ENCODE results near the gene VMAC. TPM values are rescaled to one million over a fixed set of nuclear protein-coding genes. Genes with fewer than 3 reads are reported as not detected.
"Not testable (repeated sequence)": the region's sequence is repeated elsewhere in the genome, so short reads cannot be mapped to it uniquely, and the experiment has no call there.

VMAC gene
- 1 to 10 TPM; 3.9 to 9.2 TPM for total RNA-seq
- 1 to 10 TPM; 1.9 to 6.9 TPM for polyA plus RNA-seq
- long read RNA-seq, donor 1, transcript VMAC-201 (2 exons, 2,254 nt), result major isoform, 8 of 11 reads
- long read RNA-seq, donor 1, partial matches to known transcripts, result 0 of 11 reads
- long read RNA-seq, donor 1, other reads (novel, unspliced or antisense), result 3 of 11 reads
- long read RNA-seq, donor 2, partial matches to known transcripts, result 0 of 1 reads
- long read RNA-seq, donor 2, other reads (novel, unspliced or antisense), result 0 of 1 reads

- H3K9me3 ChIP-seq (ENCODE audit: control insufficient read depth, low read length), result no peaks in the 10 kb centered on the region
- peak within 1 kb of the TSS; percentile 55 to 63 for H3K4me3 ChIP-seq (ENCODE audit: low read length in 2 of 2)
- intact Hi-C loops (cut with DNase I), result loop anchor here in 1 of 2 donors (1.0 kb wide), 1 partner anchor 184 kb away; the partner anchor contains the start of genes CATSPERD and LONP1
- peaks cover 0 to 3% of the 10 kb centered on the region in 2 donors for H3K36me3 ChIP-seq (ENCODE audit: control insufficient read depth in 1 of 2, insufficient read depth in 2 of 2, low read length in 1 of 2)
- H3K4me1 ChIP-seq (ENCODE audit: control insufficient read depth in 1 of 2, insufficient read depth in 2 of 2, low read length in 2 of 2), result no peaks in the 10 kb centered on the region
- H3K27me3 ChIP-seq (ENCODE audit: control insufficient read depth in 1 of 2, insufficient read depth in 2 of 2, low read length in 1 of 2), result no peaks in the 10 kb centered on the region
- H3K27ac ChIP-seq (ENCODE audit: low read depth in 1 of 2, low read length in 2 of 2), result peak within 1 kb of the TSS in 1 of 2 donors; percentile 58
- WGBS, 2 donors, result 0% methylated on average over 61 of the region's 61 CpGs
- DNase-seq (peak; percentile 100), ATAC-seq (ENCODE audit: low FRiP score) (peak; percentile 93)
Observed at GRCh38 chr19:5904352-5905113, at the start of gene VMAC. VMAC (plus strand) TSS chr19:5904872; CDS start chr19:5904891, 19 bp downstream.

GRCh38 chr19:5855151-5855550 is 49.5 kb upstream of the VMAC start:
- ATAC-seq (ENCODE audit: low FRiP score); intact Hi-C loops (cut with DNase I); H3K27ac ChIP-seq (ENCODE audit: low read depth in 1 of 2, low read length in 2 of 2); DNase-seq; H3K36me3 ChIP-seq (ENCODE audit: control insufficient read depth in 1 of 2, insufficient read depth in 2 of 2, low read length in 1 of 2); H3K4me1 ChIP-seq (ENCODE audit: control insufficient read depth in 1 of 2, insufficient read depth in 2 of 2, low read length in 2 of 2); H3K4me3 ChIP-seq (ENCODE audit: low read length in 2 of 2); H3K27me3 ChIP-seq (ENCODE audit: control insufficient read depth in 1 of 2, insufficient read depth in 2 of 2, low read length in 1 of 2); H3K9me3 ChIP-seq (ENCODE audit: control insufficient read depth, low read length): not testable (repeated sequence)
- 78 to 86% methylated on average over 9 of the region's 9 CpGs for WGBS, 2 donors

GRCh38 chr19:5857203-5858081 is 47.2 kb upstream of the VMAC start:
- Histone ChIP-seq H3K4me1 (ENCODE audit: control insufficient read depth in 1 of 2, insufficient read depth in 2 of 2, low read length in 2 of 2) (no peaks in the 10 kb centered on the region), H3K27ac (ENCODE audit: low read depth in 1 of 2, low read length in 2 of 2) (no peak overlapping the region), H3K9me3 (ENCODE audit: control insufficient read depth, low read length) (no peaks in the 10 kb centered on the region), H3K4me3 (ENCODE audit: low read length in 2 of 2) (no peak overlapping the region), H3K36me3 (ENCODE audit: control insufficient read depth in 1 of 2, insufficient read depth in 2 of 2, low read length in 1 of 2) (no peaks in the 10 kb centered on the region), H3K27me3 (ENCODE audit: control insufficient read depth in 1 of 2, insufficient read depth in 2 of 2, low read length in 1 of 2) (no peaks in the 10 kb centered on the region)
- DNase-seq (no peak), ATAC-seq (ENCODE audit: low FRiP score) (no peak)
- intact Hi-C loops (cut with DNase I), result no loop called here
- 87% methylated on average over 18 of the region's 18 CpGs for WGBS, 2 donors

GRCh38 chr19:5863030-5863665 is 41.5 kb upstream of the VMAC start:
- H3K9me3 ChIP-seq (ENCODE audit: control insufficient read depth, low read length), result no peaks in the 10 kb centered on the region
- 59 to 62% methylated on average over 10 to 11 of the region's 11 CpGs for WGBS, 2 donors
- no peak for ATAC-seq (ENCODE audit: low FRiP score)

GRCh38 chr19:5864013-5864720 is 40.5 kb upstream of the VMAC start:
- Histone ChIP-seq H3K27ac (ENCODE audit: low read depth in 1 of 2, low read length in 2 of 2) (no peak overlapping the region), H3K4me1 (ENCODE audit: control insufficient read depth in 1 of 2, insufficient read depth in 2 of 2, low read length in 2 of 2) (no peaks in the 10 kb centered on the region), H3K9me3 (ENCODE audit: control insufficient read depth, low read length) (no peaks in the 10 kb centered on the region), H3K27me3 (ENCODE audit: control insufficient read depth in 1 of 2, insufficient read depth in 2 of 2, low read length in 1 of 2) (no peaks in the 10 kb centered on the region), H3K36me3 (ENCODE audit: control insufficient read depth in 1 of 2, insufficient read depth in 2 of 2, low read length in 1 of 2) (no peaks in the 10 kb centered on the region), H3K4me3 (ENCODE audit: low read length in 2 of 2) (no peak overlapping the region)
- intact Hi-C loops (cut with DNase I), result no loop called here
- WGBS, 2 donors, result 81 to 84% methylated on average over 9 of the region's 9 CpGs
- DNase-seq, result no peak
- ATAC-seq (ENCODE audit: low FRiP score), result no peak

More at GRCh38 chr19:5863030-5863665, 41.5 kb upstream of the VMAC start:
- Histone ChIP-seq H3K36me3 (ENCODE audit: control insufficient read depth in 1 of 2, insufficient read depth in 2 of 2, low read length in 1 of 2) (no peaks in the 10 kb centered on the region), H3K27me3 (ENCODE audit: control insufficient read depth in 1 of 2, insufficient read depth in 2 of 2, low read length in 1 of 2) (no peaks in the 10 kb centered on the region), H3K27ac (ENCODE audit: low read depth in 1 of 2, low read length in 2 of 2) (no peak overlapping the region), H3K4me3 (ENCODE audit: low read length in 2 of 2) (no peak overlapping the region), H3K4me1 (ENCODE audit: control insufficient read depth in 1 of 2, insufficient read depth in 2 of 2, low read length in 2 of 2) (no peaks in the 10 kb centered on the region)
- no peak for DNase-seq
- intact Hi-C loops (cut with DNase I), result no loop called here

- 82 to 87% methylated on average over 14 of the region's 14 CpGs for WGBS, 2 donors
- DNase-seq (no peak), ATAC-seq (ENCODE audit: low FRiP score) (no peak)
- Histone ChIP-seq H3K4me3 (ENCODE audit: low read length in 2 of 2) (no peak overlapping the region), H3K36me3 (ENCODE audit: control insufficient read depth in 1 of 2, insufficient read depth in 2 of 2, low read length in 1 of 2) (no peaks in the 10 kb centered on the region), H3K9me3 (ENCODE audit: control insufficient read depth, low read length) (no peaks in the 10 kb centered on the region), H3K27ac (ENCODE audit: low read depth in 1 of 2, low read length in 2 of 2) (no peak overlapping the region), H3K27me3 (ENCODE audit: control insufficient read depth in 1 of 2, insufficient read depth in 2 of 2, low read length in 1 of 2) (no peaks in the 10 kb centered on the region), H3K4me1 (ENCODE audit: control insufficient read depth in 1 of 2, insufficient read depth in 2 of 2, low read length in 2 of 2) (no peaks in the 10 kb centered on the region)
- intact Hi-C loops (cut with DNase I), result no loop called here
Observed at GRCh38 chr19:5864725-5865486, 39.8 kb upstream of the VMAC start.

- H3K4me1 ChIP-seq (ENCODE audit: control insufficient read depth in 1 of 2, insufficient read depth in 2 of 2, low read length in 2 of 2), result no peaks in the 10 kb centered on the region
- intact Hi-C loops (cut with DNase I), result no loop called here
- no peaks in the 10 kb centered on the region for H3K36me3 ChIP-seq (ENCODE audit: control insufficient read depth in 1 of 2, insufficient read depth in 2 of 2, low read length in 1 of 2)
- 84 to 90% methylated on average over 11 of the region's 11 CpGs for WGBS, 2 donors
- H3K27me3 ChIP-seq (ENCODE audit: control insufficient read depth in 1 of 2, insufficient read depth in 2 of 2, low read length in 1 of 2), result no peaks in the 10 kb centered on the region
- H3K9me3 ChIP-seq (ENCODE audit: control insufficient read depth, low read length), result no peaks in the 10 kb centered on the region
- H3K4me3 ChIP-seq (ENCODE audit: low read length in 2 of 2), result no peak overlapping the region
- ATAC-seq (ENCODE audit: low FRiP score) (no peak), DNase-seq (no peak)
- H3K27ac ChIP-seq (ENCODE audit: low read depth in 1 of 2, low read length in 2 of 2), result no peak overlapping the region
Observed at GRCh38 chr19:5865772-5866171, 38.9 kb upstream of the VMAC start.

Measured in aorta (tissue), 5 donors.